ENCODE data around the gene SFPQ.
"Not testable (repeated sequence)": the region's sequence is repeated elsewhere in the genome, so short reads cannot be mapped to it uniquely, and the experiment has no call there.

SFPQ gene

GRCh38 chr1:35137590-35137989 lies 55.4 kb downstream of the SFPQ start:
- not testable (repeated sequence) for DNase-seq (ENCODE audit: low read depth)

GRCh38 chr1:35136780-35137179 lies 56.2 kb downstream of the SFPQ start:
- no peak for DNase-seq (ENCODE audit: low read depth)
